Measurements from ENCODE around the gene TCF25. TPM values are rescaled to one million over a fixed set of nuclear protein-coding genes. Genes with fewer than 3 reads are reported as not detected.

The TCF25 gene
- total RNA-seq, 4 donors from 2014 or later = 79.7 to 124 (median 101) TPM

- peaks cover 47 to 90% (median 51%) of the 10 kb centered on the region in 3 donors for H3K36me3 ChIP-seq
- 71 to 76% methylated on average over 9 to 23 of the region's 31 CpGs for WGBS, 2 donors
- DNase-seq = no peak
- TF ChIP-seq POLR2A (IDR thresholded peaks at IDR 0.05) = no peak
- no peak for TF ChIP-seq CTCF (IDR thresholded peaks at IDR 0.05)
- no peaks in the 10 kb centered on the region for H3K9me3 ChIP-seq
- intact Hi-C loops (cut with DNase I) = no loop called here
- H3K27ac ChIP-seq = peak overlapping the region in 3 of 4 donors; percentile 41 to 71 (median 60)
- H3K4me3 ChIP-seq = no peak overlapping the region
- peaks cover under 1 to 22% (median 3%) of the 10 kb centered on the region in 3 donors for H3K4me1 ChIP-seq
- no peaks in the 10 kb centered on the region for H3K27me3 ChIP-seq
These were observed 31.5 kb downstream of the TCF25 start for GRCh38 chr16:89904606-89905510.

- TF ChIP-seq CTCF (IDR thresholded peaks at IDR 0.05) = no peak
- no peak for TF ChIP-seq POLR2A (IDR thresholded peaks at IDR 0.05)
- WGBS, 2 donors = 83 to 88% methylated on average over 3 to 9 of the region's 23 CpGs
- no peaks in the 10 kb centered on the region for H3K27me3 ChIP-seq
- H3K27ac ChIP-seq = peak overlapping the region in 3 of 4 donors; percentile 41 to 71 (median 60)
- no peaks in the 10 kb centered on the region for H3K9me3 ChIP-seq
- intact Hi-C loops (cut with DNase I) = no loop called here
- peaks cover 3 to 30% (median 4%) of the 10 kb centered on the region in 3 donors for H3K4me1 ChIP-seq
- peaks cover 42 to 88% (median 49%) of the 10 kb centered on the region in 3 donors for H3K36me3 ChIP-seq
- H3K4me3 ChIP-seq = no peak overlapping the region
- DNase-seq = no peak
These were observed 32.2 kb downstream of the TCF25 start for GRCh38 chr16:89905511-89906139.

GRCh38 chr16:89906140-89907025 is 33.0 kb downstream of the TCF25 start:
- intact Hi-C loops (cut with DNase I) = no loop called here
- H3K36me3 ChIP-seq = peaks cover 41 to 89% (median 44%) of the 10 kb centered on the region in 3 donors
- no peak for DNase-seq
- H3K4me1 ChIP-seq = peaks cover 3 to 30% (median 4%) of the 10 kb centered on the region in 3 donors
- 89 to 92% methylated on average over 18 to 19 of the region's 40 CpGs for WGBS, 2 donors
- H3K27ac ChIP-seq = peak overlapping the region in 1 of 4 donors; percentile 71
- H3K27me3 ChIP-seq = no peaks in the 10 kb centered on the region
- TF ChIP-seq POLR2A (IDR thresholded peaks at IDR 0.05) = no peak
- no peak for TF ChIP-seq CTCF (IDR thresholded peaks at IDR 0.05)
- no peak overlapping the region for H3K4me3 ChIP-seq
- H3K9me3 ChIP-seq = no peaks in the 10 kb centered on the region

- WGBS, 2 donors = 98 to 100% methylated on average over 8 to 9 of the region's 13 CpGs
- TF ChIP-seq POLR2A (IDR thresholded peaks at IDR 0.05) (no peak), CTCF (IDR thresholded peaks at IDR 0.05) (no peak)
- peaks cover 41 to 97% (median 44%) of the 10 kb centered on the region in 3 donors for H3K36me3 ChIP-seq
- H3K9me3 ChIP-seq = no peaks in the 10 kb centered on the region
- H3K27me3 ChIP-seq = no peaks in the 10 kb centered on the region
- no peak overlapping the region for H3K4me3 ChIP-seq
- DNase-seq = no peak
- intact Hi-C loops (cut with DNase I) = no loop called here
- no peak overlapping the region for H3K27ac ChIP-seq
- H3K4me1 ChIP-seq = peaks cover 3 to 30% (median 4%) of the 10 kb centered on the region in 3 donors
These were observed 33.8 kb downstream of the TCF25 start for GRCh38 chr16:89907055-89907814.

All from esophagus squamous epithelium (tissue), 5 donors.